ENCODE results near the gene RHOG.

DNA sequence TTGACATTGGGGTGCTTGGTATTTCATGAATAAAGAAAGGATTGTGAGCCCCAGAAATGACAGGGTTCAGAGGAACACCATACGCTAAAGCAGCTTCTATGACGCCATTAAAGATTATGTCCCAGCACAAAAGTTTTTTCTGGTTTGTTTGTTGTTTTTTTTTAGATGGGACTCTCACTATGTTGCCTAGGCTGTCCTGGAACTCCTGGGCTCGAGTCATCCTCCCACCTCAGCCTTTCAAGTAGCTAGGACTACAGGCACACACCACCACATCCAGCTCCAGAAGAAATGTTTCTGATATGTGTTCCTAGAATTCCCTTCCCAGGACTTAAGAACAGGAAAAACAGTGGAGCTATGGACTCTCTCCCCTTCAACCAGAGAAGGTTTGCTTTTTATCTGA lies 2.6 kb upstream of the RHOG start:
- TF ChIP-seq POLR2AphosphoS5 (IDR thresholded peaks at IDR 0.05; ENCODE audit: low read depth, low read length), result no peak
- no peak for TF ChIP-seq POLR2A (IDR thresholded peaks at IDR 0.05; ENCODE audit: low read depth, low read length)
- TF ChIP-seq TAF1 (IDR thresholded peaks at IDR 0.05; ENCODE audit: low read depth, low read length), result no peak

All from GM12891 (cell line).